NT2/D1 (cell line): ENCODE results near the gene WDR53.
"Not testable (repeated sequence)": the region's sequence is repeated elsewhere in the genome, so short reads cannot be mapped to it uniquely, and the experiment has no call there.

Experiments
- DNase-seq: peaks from one replicate; pipeline ENCODE4 v3.0.0-alpha.2; 2011; ENCODE audit warnings: low read depth, low spot score
- H3K27me3 ChIP-seq: 2 replicates; pipeline ENCODE4 v1.6.0; 2011; ENCODE audit warnings: mild to moderate bottlenecking; ENCODE audit not compliant: insufficient read length, insufficient read depth
- H3K36me3 ChIP-seq: 2 replicates; pipeline ENCODE4 v1.6.1; 2011; ENCODE audit warnings: mild to moderate bottlenecking, low read length, mixed read lengths; ENCODE audit not compliant: insufficient read depth, insufficient read length
- H3K4me1 ChIP-seq: 2 replicates; pipeline ENCODE4 v1.5.1; 2011; ENCODE audit not compliant: insufficient read depth, insufficient read length
- H3K4me3 ChIP-seq: 2 replicates; pipeline ENCODE4 v1.5.1; 2011; ENCODE audit warnings: low read depth; ENCODE audit not compliant: insufficient read length
- H3K9ac ChIP-seq: 2 replicates; pipeline ENCODE4 v1.6.0; 2011; ENCODE audit warnings: low read depth; ENCODE audit not compliant: insufficient read length
- H3K9me3 ChIP-seq: 2 replicates; pipeline ENCODE4 v1.5.1; 2011; ENCODE audit warnings: mild to moderate bottlenecking, low read length; ENCODE audit not compliant: insufficient read depth
- SUZ12 ChIP-seq: IDR thresholded peaks from 2 replicates; pipeline ENCODE4 v1.6.1; 2011; ENCODE audit not compliant: insufficient read length, insufficient read depth; ENCODE audit errors: extremely low read depth
- YY1 ChIP-seq: IDR thresholded peaks from 2 replicates; pipeline ENCODE4 v1.6.1; 2011; ENCODE audit not compliant: insufficient read length, insufficient read depth
- ZNF274 ChIP-seq: IDR thresholded peaks from 2 replicates; pipeline ENCODE4 v1.6.1; 2011; ENCODE audit warnings: mild to moderate bottlenecking, low read depth, low read length

WDR53 gene

DNA sequence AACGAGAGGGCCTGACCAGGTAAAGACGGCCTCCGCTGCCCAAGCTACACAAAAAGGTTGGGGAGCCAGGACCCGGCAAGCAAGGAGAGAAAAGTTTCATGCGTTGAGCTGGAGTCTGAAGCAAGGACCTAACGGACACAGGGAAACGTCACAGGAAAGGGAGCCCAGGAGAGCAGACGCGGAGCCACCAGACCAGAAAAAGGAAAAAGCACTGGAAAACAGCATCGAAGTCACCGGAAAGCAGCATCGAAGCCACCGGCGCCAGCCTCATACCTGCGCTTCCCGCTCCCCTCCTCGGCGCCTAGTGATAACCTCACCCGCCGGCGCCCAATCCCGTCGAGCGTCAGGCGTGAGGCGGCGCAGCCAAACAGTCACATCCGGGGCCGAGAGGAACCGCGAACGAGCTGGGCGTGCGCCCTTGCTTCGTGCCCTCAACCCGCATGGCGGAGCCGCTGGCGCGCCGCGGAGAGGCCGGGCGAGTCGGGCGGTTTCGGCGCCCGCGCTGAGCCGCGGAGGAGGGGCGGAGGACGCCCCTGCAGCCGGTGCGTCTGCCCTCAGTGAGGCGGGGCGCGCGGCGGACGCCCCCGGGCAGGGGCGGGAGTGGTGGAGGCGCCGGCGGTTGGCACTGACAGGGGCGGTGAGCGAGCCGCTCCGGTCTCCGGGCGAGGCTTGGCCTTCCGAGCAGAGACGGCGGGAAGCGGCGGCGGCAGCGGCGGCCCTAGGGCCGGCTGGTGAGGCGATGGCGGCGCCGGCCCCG is at the start of gene WDR53, which contains the start of gene FBXO45:
WDR53 (minus strand) TSS at position 309 of the 757 bp plus-strand sequence. CDS start 7,079 bp downstream, outside the sequence.
FBXO45 (plus strand) TSS at position 415 of the 757 bp plus-strand sequence; CDS start at position 740, 325 bp downstream.
- no peaks in the 10 kb centered on the region for H3K9me3 ChIP-seq
- H3K4me3 ChIP-seq: peak within 1 kb of the TSS; percentile 90
- peak within 1 kb of the TSS; percentile 96 for H3K9ac ChIP-seq
- DNase-seq: peak; percentile 94
- H3K36me3 ChIP-seq: peaks cover 34% of the 10 kb centered on the region
- no peaks in the 10 kb centered on the region for H3K27me3 ChIP-seq
- TF ChIP-seq ZNF274: no peak
- TF ChIP-seq YY1: peak; percentile 90
- no peaks in the 10 kb centered on the region for H3K4me1 ChIP-seq

DNA sequence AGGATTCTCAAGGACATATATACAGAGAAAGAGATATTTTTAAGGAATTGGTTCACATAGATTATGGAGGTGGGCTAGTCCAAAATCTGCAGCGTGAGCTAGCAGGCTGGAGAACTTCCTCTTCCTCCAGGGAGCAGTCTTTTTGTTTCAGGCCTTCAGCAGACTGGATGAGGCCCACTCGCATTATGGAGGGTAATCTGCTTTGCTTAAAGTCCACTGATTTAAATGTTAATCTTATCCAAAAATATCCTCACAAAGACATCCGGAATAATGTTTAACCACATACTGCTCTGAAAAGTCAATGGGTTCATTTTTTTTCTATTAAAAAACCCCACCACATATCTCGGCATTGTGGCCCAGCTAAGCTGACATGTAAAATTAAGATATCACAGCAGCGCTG is 48.9 kb upstream of the WDR53 start:
- H3K9ac ChIP-seq: no peak overlapping the region
- no peaks in the 10 kb centered on the region for H3K36me3 ChIP-seq
- peaks cover 9% of the 10 kb centered on the region for H3K4me1 ChIP-seq
- DNase-seq: no peak
- H3K9me3 ChIP-seq: no peaks in the 10 kb centered on the region
- TF ChIP-seq SUZ12 (no peak), ZNF274 (no peak), YY1 (no peak)
- no peaks in the 10 kb centered on the region for H3K27me3 ChIP-seq
- H3K4me3 ChIP-seq: no peak overlapping the region

DNA sequence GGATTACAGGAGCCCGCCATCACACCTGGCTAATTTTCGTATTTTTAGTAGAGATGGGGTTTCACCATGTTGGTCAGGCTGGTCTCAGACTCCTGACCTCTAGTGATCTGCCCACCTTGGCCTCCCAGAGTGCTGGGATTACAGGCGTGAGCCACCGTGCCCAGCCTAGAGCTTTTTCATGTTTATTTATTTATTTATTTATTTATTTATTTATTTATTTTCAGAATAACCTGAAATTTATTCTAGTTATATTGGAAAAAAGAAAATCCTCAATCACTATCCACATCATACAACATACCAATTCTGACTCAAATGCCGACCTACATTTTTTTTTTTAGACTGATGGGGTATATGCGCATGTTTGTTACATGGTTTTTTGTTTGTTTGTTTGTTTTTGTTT is 46.9 kb upstream of the WDR53 start:
- H3K27me3 ChIP-seq: not testable (repeated sequence)

DNA sequence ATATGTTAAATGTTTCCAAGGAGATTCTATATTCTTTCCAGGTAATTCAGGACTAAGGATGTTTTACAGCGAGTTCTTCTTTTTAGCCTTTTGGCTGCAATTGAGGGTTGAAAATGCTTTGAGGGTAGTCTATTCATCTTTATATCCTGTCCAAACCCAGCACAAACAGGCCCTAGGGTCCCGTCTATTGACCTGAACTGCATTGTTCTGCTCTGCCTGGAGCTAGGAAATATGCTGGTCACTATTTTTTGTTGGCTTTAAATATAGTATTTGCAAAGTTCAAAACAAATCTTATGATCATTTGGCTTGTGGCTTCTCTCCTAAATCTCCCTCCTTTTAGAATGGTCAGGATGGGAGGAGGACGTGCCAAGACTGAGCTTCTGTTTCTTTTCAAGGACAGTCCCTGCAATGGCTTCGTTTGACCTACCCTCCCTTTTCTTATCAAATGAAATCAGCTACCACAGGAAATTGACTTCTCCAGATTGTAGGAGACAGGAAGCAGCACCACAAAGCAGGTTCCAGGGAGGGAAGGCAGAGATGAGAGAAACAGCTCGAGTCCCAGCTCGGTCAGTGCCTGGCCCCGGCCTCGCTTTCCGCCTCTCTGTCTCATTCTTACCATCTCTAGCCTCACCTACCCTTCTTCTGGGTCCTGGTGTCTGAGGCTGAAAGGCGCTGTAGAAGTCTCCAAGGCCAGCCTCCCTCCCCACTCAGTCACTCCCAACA is 43.6 kb upstream of the WDR53 start:
- H3K27me3 ChIP-seq: no peaks in the 10 kb centered on the region
- no peak overlapping the region for H3K9ac ChIP-seq
- no peaks in the 10 kb centered on the region for H3K36me3 ChIP-seq
- H3K4me1 ChIP-seq: no peaks in the 10 kb centered on the region
- no peak for DNase-seq
- no peak overlapping the region for H3K4me3 ChIP-seq
- TF ChIP-seq ZNF274 (no peak), SUZ12 (no peak), YY1 (no peak)
- no peaks in the 10 kb centered on the region for H3K9me3 ChIP-seq

More for the DNA sequence above, 46.9 kb upstream of the WDR53 start:
- H3K9ac ChIP-seq, H3K36me3 ChIP-seq, H3K9me3 ChIP-seq, H3K4me3 ChIP-seq, DNase-seq, H3K4me1 ChIP-seq: not testable (repeated sequence)

DNA sequence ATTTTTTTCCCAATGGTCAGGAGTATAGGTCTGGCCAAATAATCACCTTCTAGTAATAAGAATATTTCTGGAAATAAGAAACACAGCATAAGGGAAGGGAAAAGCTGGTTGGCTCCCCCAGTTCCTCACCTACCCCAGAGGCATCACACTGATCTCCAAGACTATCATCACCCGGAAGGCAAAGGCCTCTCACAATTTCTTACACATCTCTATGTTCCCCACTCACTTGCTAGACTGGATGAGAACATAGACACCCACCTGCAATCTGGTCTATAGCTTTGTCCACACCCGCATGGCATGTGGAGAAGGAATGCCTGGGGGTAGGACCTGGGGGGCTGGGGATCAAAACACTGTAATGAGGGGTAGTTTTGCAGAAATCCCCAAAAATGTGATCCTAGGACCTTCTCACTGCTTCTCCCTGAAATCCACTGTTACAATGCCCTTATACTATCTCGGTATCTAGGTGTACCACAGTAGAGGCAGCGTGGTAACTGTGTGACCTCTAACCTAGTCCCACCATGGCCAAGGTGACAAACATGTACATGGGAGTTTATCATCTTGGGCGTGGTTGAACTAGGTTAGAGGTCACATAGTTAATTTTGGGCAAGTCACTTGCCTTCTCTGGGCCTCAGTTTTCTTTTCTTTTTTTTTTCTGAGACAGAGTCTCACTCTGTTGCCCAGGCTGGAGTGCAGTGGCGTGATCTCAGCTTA is 41.6 kb upstream of the WDR53 start:
- Histone ChIP-seq H3K9ac (no peak overlapping the region), H3K4me3 (no peak overlapping the region)
- DNase-seq: no peak

DNA sequence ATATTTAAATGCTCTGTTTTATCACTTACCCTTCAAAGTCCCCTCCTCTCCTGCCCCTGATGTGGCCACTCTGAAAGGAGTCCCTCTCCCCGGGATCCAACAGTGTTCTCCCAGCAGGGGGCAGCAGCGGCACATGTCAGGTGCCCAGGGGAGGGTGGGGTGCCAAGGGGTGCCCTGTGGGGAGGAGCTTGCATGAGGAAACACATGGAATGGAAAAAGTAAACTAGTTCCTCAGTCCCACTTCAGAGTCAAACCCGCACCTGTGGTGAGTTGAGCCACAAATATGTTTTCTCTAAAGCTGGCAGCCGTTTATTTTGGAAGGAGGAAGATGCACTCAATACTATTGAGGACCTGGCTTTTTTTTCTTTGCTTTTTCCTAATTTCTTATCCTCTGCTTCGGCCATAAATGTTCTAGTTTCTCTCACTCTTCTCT is 41.0 kb upstream of the WDR53 start:
- Histone ChIP-seq H3K4me1 (no peaks in the 10 kb centered on the region), H3K36me3 (no peaks in the 10 kb centered on the region), H3K4me3 (no peak overlapping the region), H3K27me3 (no peaks in the 10 kb centered on the region), H3K9ac (no peak overlapping the region), H3K9me3 (no peaks in the 10 kb centered on the region)
- no peak for TF ChIP-seq SUZ12
- no peak for TF ChIP-seq ZNF274
- TF ChIP-seq YY1: no peak
- peak; percentile 77 for DNase-seq

More for the DNA sequence above, 41.6 kb upstream of the WDR53 start:
- no peaks in the 10 kb centered on the region for H3K9me3 ChIP-seq
- no peaks in the 10 kb centered on the region for H3K36me3 ChIP-seq
- H3K4me1 ChIP-seq: no peaks in the 10 kb centered on the region
- H3K27me3 ChIP-seq: no peaks in the 10 kb centered on the region
- TF ChIP-seq SUZ12 (no peak), ZNF274 (no peak), YY1 (no peak)

DNA sequence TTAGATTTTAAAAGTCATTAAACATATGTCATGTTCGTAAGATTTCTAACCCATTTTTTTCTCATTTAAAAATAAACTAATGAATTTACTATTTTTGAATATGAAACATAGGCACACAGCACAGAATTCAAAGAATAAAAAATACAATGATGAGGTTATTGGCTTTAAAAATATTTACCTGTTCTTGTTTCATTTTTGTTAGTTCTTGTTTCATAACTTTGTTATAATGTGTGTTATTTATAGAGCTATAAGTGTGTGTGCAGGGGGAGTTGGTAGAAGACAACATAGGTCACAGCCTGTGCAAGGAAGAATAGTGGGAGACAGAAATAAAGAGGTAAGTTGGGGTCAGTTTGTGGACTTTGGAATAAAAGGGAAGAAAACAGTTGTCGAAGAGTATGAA is 40.3 kb upstream of the WDR53 start:
- no peak for TF ChIP-seq YY1
- no peak overlapping the region for H3K9ac ChIP-seq
- no peak overlapping the region for H3K4me3 ChIP-seq
- no peaks in the 10 kb centered on the region for H3K4me1 ChIP-seq
- H3K36me3 ChIP-seq: no peaks in the 10 kb centered on the region
- no peaks in the 10 kb centered on the region for H3K9me3 ChIP-seq
- H3K27me3 ChIP-seq: no peaks in the 10 kb centered on the region
- DNase-seq: no peak
